HepG2 (cell line): Measurements from ENCODE around the gene PACS1. TPM values are rescaled to one million over a fixed set of nuclear protein-coding genes. Genes with fewer than 3 reads are reported as not detected.

ENCODE experiments used
- ATAD3A ChIP-seq: sonication (generic); formaldehyde crosslinking; IDR thresholded peaks from 2 replicates; pipeline ENCODE4 v1.4.0; 2020; ENCODE audit warnings: missing genetic modification reagents
- ESRRA ChIP-seq: sonication (generic); formaldehyde crosslinking; IDR thresholded peaks from 2 replicates; pipeline ENCODE4 v1.5.1; 2020; ENCODE audit warnings: mild to moderate bottlenecking, low read depth, missing genetic modification reagents
- GATAD1 ChIP-seq: IDR thresholded peaks from 2 replicates; pipeline ENCODE4 v1.6.1; 2016; ENCODE audit warnings: missing genetic modification reagents, missing compliant biosample characterization
- HOXA5 ChIP-seq: sonication (generic); formaldehyde crosslinking; IDR thresholded peaks from 2 replicates; pipeline ENCODE4 v1.4.0; 2020; ENCODE audit warnings: missing genetic modification reagents
- MAFK ChIP-seq, 2 experiments: IDR thresholded peaks in 1 of 2; conservative IDR thresholded peaks in 1 of 2; 2 replicates each; pipeline ENCODE4 v1.6.1; 2011; ENCODE audit warnings: improper control_type of control experiment in 2 of 2, low read length in 2 of 2
- PAXIP1 ChIP-seq: sonication (generic); formaldehyde crosslinking; conservative IDR thresholded peaks from 2 replicates; pipeline ENCODE4 v1.4.0; 2020; ENCODE audit warnings: mild to moderate bottlenecking, missing genetic modification reagents, moderate library complexity
- RERE ChIP-seq: IDR thresholded peaks from 2 replicates; pipeline ENCODE4 v1.6.1; 2016; ENCODE audit warnings: low read depth, missing genetic modification reagents, missing compliant biosample characterization
- SPEN ChIP-seq: sonication (generic); formaldehyde crosslinking; IDR thresholded peaks from 2 replicates; pipeline ENCODE4 v1.5.1; 2020; ENCODE audit warnings: low read depth, mild to moderate bottlenecking, missing genetic modification reagents
- ZFP37 ChIP-seq: sonication (generic); formaldehyde crosslinking; IDR thresholded peaks from 2 replicates; pipeline ENCODE4 v1.4.0; 2020; ENCODE audit warnings: missing genetic modification reagents, borderline replicate concordance
- ZKSCAN1 ChIP-seq: fragments of 150-350 bp; IDR thresholded peaks from 2 replicates; pipeline ENCODE4 v1.6.1; 2014; ENCODE audit warnings: low read length
- ZNF234 ChIP-seq: sonication (generic); formaldehyde crosslinking; conservative IDR thresholded peaks from 2 replicates; pipeline ENCODE4 v1.5.1; 2020; ENCODE audit warnings: mild to moderate bottlenecking, missing genetic modification reagents
- ZNF512B ChIP-seq: sonication (generic); formaldehyde crosslinking; IDR thresholded peaks from 2 replicates; pipeline ENCODE4 v1.5.1; 2020; ENCODE audit warnings: missing genetic modification reagents, mild to moderate bottlenecking, borderline replicate concordance
- ZNF570 ChIP-seq: sonication (generic); formaldehyde crosslinking; IDR thresholded peaks from 2 replicates; pipeline ENCODE4 v1.4.0; 2020; ENCODE audit warnings: mild to moderate bottlenecking, missing genetic modification reagents, borderline replicate concordance
- ZNF672 ChIP-seq: sonication (generic); formaldehyde crosslinking; IDR thresholded peaks from 2 replicates; pipeline ENCODE4 v1.8.1; 2022; ENCODE audit warnings: missing genetic modification reagents
- polyA plus RNA-seq, 8 experiments: library from polyadenylated mRNA; depleted of rRNA in 3 of 8; stranded (reverse) in 7 of 8; unstranded in 1 of 8; fragments of >200 nt; fragmentation: Illumina TruSeq in 4 of 8; extraction: Trizol in 4 of 8; gene quantifications; 2 replicates each; pipeline versions ENCODE4 v1.2.1 to v1.2.3, GENCODE V29; 2011 to 2016; ENCODE audit warnings: low read depth in 4 of 8, missing spikeins in 1 of 8, mixed read lengths in 1 of 8; ENCODE audit not compliant: insufficient read depth in 1 of 8
- total RNA-seq, 5 experiments: library from RNA; depleted of rRNA; stranded (reverse); fragments of >200 nt; fragmentation: Illumina TruSeq; extraction: Trizol; gene quantifications; 2 replicates each; pipeline ENCODE4 v1.2.3, GENCODE V29; 2016; ENCODE audit warnings: low read depth in 1 of 5
- TF ChIP-seq, protein P1 (sequence below): sonication (generic); formaldehyde crosslinking; IDR thresholded peaks from 2 replicates; pipeline ENCODE4 v1.4.0; 2020; ENCODE audit warnings: missing genetic modification reagents; ENCODE audit errors: not compliant biosample characterization

Gene PACS1
- total and polyA plus RNA-seq, 2 of the 13 experiments (the other 11 are each of a cell fraction or from before 2014, with no cell fraction given): 7.6 to 8.6 TPM

GRCh38 chr11:66267379-66268243, 197.5 kb downstream of the PACS1 start (continued):
- TF ChIP-seq ZNF512B (no peak), ATAD3A (CRISPR knock-in tag) (no peak), ZFP37 (CRISPR knock-in tag) (0 out of 2 replicates have a peak, but pooled peaks have one; percentile 18), GATAD1 (CRISPR knock-in tag) (peak; percentile 11; the same call in 1 of the 2 replicates), ESRRA (CRISPR knock-in tag) (no peak), PAXIP1 (CRISPR knock-in tag) (0 out of 2 replicates have a peak, but pooled peaks have one; percentile 1), MAFK (conservative IDR thresholded peaks at IDR 0.05 in 1 of 2, IDR thresholded peaks at IDR 0.05 in 1 of 2; ENCODE audit: low read length in 2 of 2) (no peak), ZNF234 (CRISPR knock-in tag) (no peak), SPEN (CRISPR knock-in tag) (peak; percentile 5), HOXA5 (CRISPR knock-in tag) (peak; percentile 36; the same call in 1 of the 2 replicates), ZKSCAN1 (no peak), ZNF672 (CRISPR knock-in tag) (no peak), ZNF570 (CRISPR knock-in tag) (no peak), RERE (no peak)
- TF ChIP-seq, protein P1, sequence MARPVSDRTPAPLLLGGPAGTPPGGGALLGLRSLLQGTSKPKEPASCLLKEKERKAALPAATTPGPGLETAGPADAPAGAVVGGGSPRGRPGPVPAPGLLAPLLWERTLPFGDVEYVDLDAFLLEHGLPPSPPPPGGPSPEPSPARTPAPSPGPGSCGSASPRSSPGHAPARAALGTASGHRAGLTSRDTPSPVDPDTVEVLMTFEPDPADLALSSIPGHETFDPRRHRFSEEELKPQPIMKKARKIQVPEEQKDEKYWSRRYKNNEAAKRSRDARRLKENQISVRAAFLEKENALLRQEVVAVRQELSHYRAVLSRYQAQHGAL (CRISPR knock-in tag): peak; percentile 34
